Measurements from ENCODE around the gene NKAIN4.

Gene NKAIN4

DNA sequence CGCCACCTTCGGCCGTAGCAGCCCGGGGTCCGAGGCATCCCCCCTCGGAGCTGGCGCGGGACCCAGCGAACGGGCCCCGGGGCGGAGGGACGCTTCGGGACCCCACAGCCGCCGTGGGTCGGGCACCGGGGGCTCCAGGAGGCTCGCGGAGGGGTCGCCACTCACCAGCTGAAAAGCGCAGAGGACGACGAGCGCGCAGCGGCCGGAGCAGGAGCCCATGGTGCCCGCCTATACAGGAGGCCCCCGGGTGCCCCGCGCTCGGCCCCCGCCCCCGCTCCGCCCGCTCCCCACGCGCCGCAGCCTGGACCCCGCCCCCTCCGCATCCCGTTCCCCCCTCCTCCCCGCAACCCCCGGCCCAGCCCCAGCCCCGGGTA is at the start of gene NKAIN4:
Gene NKAIN4 (minus strand): TSS at position 232 of the 374 bp plus-strand sequence. CDS start 13 bp downstream, at position 219.
- DNase-seq = no peak

DNA sequence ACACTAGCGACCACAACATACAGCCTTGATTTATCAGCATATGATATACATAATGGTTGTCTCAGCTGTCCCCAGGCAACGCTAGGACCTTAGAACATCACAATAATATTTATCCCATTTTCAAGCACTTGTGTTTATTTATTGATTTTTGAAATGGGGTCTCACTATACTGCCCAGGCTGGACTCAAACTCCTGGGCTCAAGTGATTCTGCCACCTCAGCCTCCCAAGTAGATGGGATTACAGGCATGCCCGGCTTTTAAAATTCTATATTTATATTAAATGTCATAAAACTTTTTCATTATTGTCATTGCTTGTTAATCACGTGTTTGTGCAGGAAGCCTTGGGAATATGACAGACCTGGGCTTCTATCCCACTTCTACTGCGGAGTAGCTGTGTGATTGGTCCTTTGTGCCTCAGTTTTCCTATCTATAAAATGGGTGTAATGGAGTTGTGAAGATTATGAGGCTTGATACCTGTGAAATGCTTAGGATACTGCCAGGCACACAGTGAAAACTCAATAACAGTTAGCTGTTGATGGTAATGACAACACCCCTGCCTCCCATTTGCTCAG is 48.9 kb upstream of the NKAIN4 start:
- no peak for DNase-seq

DNA sequence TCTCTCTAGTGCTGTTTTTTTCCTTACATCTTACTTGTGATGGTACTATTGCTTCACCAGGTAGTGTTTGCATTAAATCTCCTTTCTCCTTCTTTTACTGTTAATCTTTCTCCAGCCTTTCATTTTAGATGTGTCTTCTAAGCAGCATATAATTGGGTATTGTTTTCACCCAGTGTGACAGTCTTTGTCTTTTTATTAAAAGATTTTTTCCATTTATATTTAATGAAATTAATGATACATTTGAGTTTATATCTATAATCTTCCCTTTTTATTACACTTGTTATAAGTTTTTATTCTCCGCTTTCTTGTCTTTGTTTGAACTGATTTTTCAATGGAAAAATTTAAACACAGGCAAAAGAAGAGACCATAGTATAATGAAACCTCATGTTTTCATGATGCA is 47.4 kb upstream of the NKAIN4 start:
- no peak for DNase-seq

DNA sequence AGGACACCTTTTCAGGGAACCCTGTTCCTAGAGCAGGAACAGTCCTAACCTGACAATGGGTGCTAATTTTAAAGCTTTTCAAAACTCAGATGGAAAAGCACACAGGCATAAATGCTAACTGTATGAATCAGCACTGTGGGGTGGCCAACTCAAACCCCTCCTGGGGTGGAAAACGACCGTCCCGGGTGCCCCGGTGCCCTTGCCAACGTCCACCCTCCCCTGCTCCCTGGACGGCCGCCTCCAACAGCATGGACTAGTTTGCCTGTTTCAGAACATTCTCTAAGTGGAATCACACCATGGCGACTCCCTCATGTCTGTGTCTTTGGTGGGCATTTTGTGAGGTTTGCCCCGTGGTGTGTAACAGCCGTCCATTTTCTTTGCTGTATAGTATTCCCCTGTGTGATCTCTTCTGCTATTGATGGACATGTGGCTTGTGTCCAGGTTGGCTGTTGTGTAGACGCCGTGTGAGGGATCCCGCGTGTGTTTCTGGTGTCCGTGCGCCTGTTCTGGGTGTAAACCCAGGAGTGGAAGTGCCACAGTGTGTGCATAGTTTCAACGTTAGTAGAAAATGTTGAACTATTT is 44.6 kb upstream of the NKAIN4 start:
- DNase-seq = no peak

DNA sequence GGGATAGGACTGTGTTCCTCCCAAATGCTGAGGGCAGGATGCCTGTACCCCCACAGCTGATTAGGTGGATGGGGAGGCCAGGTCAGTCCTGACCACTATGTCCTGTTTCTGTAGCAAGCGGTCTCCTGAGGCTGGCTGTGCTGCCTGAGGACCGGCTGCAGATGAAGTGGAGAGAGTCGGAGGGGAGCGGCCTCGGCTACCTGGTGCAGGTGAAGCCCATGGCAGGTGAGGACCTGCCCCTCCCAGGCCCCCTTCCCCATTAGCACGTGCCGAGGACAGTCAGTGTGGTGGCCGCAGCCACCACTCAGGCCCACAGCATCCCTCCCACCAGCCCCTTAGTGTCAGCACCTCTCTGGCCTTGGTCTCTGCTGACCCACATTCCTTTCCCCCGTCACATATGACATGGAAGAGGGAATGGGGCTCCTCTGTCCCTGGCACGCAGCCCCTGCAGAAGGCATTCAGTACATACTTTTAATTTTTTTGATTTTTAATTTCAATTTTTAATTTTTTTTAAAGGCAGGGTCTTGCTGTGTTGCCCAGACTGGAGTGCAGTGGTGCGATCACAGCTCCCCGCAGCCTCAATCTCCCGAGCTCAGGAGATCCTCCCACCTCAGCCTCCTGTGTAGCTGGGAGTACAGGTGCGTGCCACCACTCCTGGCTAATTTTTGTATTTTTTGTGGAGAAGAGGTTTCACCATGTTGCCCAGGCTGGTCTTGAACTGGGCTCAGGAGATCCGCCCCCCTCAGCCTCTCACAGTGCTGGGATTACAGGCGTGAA is 43.7 kb upstream of the NKAIN4 start:
- no peak for DNase-seq

DNA sequence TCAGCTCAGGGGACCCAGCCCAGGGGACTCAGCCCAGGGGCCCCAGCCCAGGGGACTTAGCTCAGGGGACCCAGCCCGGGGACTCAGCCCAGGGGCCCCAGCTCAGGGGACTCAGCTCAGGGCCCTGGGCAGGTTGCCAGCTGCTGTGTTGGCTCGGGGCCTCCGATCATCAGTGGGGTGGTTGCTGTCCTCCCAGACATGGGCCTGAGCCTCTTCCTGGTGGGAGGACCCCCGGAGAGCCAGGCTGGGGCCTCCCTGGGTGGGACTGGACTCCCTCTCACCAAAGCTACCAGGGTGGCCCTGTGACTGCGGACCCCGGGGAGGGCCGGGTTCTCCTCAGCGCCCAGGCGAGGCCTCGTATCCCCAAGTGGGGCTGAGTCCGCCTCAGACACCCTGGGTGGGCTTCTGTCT is 43.1 kb upstream of the NKAIN4 start:
- DNase-seq = no peak

DNA sequence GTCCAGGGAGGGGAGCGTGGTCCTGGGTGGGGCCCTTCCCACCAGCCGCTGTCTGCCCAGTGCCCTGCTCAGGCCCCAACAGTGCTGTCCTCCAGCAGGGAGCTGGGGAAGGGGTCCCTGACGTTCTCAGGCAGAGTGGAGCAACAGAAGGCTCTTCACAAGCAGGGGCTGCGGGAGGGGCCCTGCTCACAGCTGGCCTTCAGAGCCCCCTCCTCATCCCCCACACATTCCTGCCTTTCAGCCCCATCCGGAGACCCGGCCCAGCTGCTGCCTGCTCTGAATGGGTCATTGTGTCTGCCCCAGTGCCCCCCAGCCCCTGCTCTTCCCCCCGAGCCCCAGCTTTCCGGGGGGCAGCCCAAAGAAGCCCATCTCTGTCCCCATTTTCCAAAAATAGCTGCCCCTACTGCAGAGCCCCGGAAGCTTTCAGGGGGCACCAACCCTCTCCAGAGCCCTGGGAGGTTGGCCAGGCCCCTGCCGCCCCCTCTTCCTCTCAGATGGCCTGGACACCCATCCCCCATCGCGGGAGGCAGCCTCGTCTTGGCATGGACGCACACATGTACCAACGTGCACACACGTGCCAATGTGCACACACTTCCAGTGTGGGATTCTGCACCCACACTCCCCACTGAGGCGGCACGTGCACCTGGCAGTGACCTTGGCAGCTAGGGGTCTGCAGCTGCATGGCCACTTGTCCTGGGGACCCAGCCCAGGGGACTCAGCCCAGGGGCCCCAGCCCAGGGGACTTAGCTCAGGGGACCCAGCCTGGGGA is 42.5 kb upstream of the NKAIN4 start:
- DNase-seq = no peak

DNA sequence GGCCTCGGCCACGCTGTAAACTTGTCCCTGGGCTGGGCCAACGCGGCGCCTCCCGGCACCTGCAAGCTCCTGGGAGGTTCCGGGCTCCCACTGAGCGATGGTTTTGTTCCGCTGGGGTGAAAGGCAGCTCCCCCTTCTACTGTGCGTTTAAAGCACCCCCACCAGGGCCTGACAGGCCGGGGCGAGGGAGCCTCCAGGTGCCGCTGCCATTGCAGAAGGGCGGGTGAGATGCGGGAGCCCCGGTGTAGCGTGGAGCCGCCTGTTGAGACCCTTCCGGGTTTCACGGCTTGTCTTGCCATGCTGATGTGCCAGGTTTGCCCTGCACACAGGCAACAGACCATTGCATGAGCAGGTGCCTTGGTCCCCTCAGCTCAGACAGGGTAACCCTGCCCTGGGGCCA is 41.6 kb upstream of the NKAIN4 start:
- no peak for DNase-seq

DNA sequence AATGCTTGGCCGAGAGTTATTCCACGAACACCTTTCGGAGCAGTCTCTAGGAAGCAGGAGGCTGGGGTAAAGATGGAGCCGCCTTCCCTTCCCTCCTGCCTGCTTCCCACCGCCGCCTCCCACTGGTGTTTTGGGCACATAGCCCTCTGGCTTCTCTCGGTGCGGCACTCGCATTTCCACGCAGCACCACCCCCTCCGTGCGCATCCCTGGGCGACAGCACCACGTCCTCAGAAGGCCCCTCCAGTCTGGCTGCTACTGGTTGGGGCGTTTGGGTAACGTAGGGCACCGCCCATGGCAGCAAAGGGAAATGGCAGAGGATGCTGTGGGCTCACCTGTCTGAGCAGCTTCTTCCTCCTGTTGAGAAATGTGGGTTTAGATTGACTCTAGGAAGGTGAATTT is 41.2 kb upstream of the NKAIN4 start:
- no peak for DNase-seq

DNA sequence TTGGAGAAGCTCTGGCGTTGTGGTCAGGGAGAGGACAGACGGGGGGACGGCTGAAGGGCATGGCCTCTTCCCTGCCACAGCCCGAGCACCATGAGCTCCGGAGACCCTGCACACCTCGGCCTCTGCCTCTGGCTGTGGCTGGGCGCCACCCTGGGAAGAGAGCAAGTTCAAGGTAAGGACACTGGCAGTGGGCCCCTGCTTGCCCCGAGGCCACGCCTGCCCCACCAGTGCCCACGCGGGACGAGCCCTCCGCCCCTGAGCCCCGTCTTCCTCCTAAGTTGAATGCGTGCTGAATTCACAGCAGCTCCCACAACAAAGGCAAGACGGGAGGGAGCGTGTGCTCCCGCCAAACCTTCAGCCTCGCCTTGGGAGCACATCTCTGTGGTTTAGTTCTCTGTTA is 40.8 kb upstream of the NKAIN4 start:
- no peak for DNase-seq

DNA sequence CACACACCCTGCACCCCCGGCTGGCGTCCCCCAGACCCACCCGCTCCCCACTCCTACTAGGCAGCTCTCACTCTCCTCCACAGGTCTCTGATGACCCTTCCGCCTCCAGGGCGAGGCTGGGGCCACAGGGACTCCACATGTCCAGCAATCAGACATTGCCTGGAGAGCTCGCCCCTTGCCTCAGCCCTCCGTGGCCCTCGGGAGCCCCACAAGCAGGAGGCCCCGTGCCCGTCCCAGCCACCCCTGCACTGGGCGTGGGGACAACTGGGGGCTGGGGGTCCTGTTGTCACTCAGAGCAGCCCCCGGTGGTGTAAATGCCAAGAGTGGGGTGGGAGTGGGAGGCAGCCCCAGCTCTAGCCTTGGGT is 40.3 kb upstream of the NKAIN4 start:
- no peak for DNase-seq

DNA sequence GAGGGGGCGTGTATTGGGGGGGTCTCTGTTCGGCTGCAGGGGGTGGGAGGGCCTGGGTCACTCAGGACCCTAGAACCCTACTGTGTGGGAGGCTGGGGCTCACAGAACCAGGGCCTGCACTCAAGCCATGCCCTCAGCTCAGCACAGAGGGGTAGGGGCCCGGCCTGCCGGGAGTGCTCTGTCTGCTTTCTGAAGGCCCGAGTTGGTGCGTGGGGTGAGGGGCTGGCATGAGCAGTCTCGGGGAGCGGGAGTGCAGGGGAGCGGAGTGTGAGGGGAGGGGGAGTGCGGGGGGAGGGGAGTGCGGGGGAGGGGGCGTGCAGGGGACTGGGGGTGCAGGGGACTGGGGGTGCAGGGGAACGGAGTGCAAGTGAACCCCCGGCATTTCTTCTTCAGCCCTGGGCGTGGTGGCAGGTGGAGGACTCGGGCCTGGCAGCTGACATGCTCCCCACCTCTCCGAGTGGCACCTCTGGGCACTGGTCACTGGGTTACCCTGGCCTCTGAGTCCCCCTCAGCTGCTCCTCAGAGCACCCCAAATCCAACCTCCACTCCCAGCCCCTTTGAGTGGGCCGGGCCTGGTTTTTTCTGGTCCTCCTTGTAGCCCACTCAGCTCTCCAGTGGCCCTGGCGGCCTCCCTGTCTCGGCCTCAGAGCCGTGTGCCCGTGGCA is 39.7 kb upstream of the NKAIN4 start:
- no peak for DNase-seq

DNA sequence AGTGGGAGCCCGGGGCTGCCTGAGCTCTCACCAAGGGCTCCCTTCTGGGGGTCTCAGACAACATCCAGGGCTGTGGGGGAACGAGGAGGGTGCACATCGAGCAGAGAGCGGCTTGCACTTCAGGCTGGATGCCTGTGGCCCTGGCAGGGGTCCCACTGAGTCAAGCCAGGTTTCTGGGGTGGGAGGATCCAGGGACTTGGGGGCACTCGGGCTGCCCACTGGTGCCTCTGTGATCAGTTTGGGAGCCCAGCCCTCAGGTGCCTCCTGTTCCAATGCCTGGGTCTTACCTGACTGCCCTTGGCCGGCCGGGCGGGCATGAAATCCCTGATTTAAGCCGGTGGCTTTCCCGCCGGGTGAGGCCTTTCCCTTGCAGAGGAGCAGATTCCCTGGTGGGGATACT is 39.2 kb upstream of the NKAIN4 start:
- no peak for DNase-seq

DNA sequence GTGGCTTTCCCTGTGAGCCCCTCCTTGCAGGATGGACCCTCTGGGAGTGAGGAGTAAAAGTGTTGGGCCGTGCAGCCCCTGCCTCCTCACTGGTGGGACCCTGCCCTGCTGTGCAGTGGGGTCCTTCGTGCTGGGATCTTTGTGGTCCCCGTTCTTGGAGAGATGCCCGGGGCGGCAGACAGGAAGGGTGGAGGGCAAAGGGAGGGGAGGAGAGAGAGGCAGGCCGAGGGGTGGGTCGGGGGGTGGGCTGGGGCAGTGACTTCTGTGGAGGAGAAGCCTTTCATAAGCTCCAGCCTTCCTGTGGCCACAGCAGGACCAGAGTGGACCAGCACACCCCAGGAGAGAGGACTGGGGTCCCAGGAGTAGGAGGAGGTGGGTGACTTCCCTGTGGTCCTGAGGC is 38.6 kb upstream of the NKAIN4 start, which contains the start of gene COL20A1:
Gene COL20A1 (plus strand): TSS at position 283 of the 400 bp plus-strand sequence. CDS start 1,922 bp downstream, outside the sequence.
- DNase-seq = no peak

DNA sequence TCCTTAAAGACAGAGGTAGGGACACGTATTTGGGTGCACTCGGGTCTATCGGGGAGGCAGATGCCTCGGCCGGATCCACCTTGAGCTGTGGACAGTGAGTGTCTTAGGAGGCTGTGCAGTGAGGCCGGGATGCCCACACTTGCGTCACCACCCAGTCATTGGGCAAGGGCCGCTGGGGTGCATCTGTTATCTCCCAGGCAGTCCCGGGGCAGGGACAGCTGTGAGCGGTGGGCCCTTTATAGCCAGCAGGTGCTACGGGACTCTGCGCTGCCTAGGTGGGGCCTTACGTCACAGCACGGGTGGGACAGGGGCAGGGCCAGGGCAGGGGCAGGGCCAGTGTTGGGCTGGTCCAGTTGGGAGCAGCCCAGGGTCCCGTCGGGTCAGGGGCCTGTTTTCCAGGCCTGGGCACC is 38.0 kb upstream of the NKAIN4 start:
- no peak for DNase-seq

DNA sequence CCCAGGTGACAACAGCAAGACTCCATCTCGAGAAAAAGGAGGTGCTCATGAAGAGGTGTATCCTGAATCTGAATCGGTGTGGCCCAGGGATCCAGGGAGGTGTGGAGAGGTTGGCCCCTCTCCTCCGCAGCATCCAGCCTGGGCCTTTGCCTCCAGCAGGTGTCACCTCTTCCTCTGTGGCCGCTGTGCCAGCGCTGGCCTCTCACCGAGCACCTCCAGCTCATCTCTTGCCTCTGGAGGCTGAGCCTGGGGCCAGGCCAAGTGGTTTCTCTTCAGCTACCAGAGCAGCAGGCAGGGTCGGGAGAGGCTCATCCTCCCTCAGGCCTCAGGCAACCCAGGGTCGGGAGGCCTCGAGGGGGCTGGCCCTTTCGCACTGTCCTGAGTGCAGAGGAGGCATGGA is 37.5 kb upstream of the NKAIN4 start:
- no peak for DNase-seq

DNA sequence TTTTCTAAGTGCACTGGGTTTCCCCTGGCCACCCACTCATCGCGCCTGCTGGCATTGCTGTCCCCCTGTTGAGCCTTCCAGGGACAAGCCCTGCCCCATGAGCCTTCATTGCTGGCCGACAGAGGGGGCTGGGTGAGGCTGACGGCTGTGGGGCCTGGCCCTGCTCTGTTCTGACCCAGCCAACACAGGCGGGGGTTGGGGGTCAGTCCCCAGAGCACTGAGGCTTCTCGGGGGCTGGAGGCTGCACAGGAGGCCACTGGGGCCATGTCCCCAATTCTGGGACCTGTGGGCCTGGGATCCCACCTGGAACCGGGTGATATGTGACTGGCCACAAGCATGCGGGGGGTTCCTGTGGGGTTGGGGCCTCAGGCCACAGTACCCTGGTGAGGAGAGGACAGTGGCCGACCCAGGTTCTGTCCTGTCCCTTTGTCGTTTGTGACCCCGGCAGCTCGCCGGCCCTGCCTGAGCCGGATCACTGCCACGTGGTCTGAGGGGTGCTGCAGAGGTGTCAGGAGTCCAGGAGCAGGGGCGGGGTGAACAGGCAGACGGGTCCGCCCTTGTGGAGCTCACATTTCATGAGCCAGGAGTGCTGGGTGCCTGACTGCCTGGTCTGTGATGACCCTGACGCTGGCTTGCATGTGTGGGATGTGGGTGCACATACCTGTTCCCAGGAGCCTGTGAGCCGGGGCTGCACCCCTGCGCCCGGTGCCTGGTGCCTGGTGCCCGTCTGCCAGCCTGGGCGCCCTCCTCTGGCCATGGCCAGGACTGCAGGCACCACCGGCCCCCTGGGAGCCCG is 36.6 kb upstream of the NKAIN4 start:
- DNase-seq = no peak

DNA sequence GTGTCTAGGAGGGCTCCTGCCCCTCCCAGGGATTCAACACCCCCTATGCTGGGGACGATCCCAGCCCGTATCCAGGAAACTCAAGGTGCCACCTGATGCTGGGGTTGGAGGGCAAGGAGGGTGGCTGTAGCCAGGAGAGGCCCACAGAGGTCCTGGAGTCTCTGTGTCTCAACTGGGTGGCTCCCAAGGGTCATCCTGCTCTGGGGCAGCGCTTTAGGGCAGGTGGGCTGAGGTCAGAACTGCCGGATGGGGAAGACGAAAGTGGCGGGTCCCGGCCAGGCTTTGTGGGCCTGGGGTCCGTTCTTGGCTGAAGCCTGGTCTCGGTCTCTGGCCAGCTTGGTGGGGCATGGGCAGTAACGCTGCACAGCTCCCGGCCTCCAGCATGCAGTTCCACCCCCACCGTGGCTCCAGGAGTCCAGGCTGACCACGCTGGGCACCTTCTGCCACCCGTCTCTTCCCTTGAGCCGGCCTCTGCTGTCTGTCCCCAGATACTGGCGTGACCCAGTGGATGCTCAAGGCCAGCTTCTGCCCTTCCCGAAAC is 35.9 kb upstream of the NKAIN4 start:
- no peak for DNase-seq

DNA sequence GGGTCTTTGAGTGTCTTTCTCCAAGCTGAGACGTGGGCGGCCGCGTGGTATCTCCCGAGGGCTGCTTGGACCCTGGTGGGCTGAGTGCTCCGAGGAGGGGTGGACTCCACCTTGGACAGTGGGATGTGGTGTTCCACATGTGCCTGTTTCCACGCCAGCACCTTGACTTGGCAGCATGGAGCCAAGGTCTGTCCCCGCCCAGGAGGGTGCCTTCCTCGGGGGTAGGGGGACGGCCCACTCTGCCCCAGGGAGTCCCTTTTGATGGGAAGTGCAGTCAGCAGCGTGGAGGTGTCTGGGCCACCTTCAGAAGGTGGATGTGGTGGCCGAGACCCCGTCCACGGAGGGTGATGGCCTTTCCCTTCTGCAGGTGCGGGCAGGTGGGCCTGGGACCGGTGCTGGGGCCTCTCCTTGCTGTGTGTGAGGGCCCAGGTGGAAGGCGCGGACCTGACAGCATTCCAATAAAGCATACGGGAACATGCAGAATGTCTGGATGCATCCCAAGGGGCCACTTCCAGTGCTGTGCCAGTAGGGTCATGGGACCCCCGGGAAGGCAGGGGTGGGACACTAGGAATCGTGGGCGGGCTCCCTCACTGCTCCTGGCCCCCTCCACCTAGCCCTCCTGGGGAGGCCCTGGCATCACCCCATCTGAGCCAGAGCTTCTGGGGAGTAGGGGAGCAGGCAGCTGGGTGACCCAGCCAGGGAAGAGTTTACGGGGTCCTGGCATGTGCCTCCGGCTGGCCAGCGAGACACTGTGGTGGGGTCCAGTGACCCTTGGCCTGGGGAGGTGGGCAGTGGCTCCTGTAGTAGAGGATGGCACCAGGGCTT is 35.3 kb upstream of the NKAIN4 start:
- no peak for DNase-seq

DNA sequence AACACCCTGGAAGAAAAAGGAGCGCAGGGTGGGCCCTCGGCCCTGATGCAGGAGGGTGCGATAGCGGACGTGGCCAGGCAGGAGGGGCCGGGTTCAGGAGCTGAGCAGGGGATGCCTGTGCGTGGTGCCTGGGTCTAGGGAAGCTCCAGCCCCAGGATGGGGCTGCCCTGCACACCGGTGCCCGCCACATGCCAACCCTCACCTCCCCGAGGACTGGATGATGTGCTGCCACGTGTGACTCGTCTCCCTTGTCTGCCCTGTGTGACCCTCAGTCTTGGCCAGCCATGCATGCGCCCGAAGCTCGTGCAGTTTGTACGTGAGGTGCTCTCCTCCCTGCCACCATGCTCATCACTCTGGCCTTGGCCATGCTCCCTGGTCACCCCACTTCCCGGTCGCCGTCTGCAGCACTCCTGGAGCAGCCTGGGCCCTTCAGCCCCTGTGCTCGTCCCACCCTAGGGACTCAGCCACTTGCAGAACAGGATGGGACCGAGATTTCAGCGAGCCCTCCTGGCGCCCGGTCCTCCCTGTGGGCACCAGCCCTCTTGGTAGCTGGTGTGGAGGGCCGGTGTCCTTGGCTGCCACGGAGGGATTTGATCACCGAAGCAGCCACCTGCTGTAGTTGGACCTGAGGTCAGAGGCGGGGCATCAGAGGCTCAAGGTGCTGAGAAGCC is 34.5 kb upstream of the NKAIN4 start:
- DNase-seq = no peak
